Upper lobe of left lung (tissue), 4 donors: ENCODE results near the gene ARHGAP31.

Source experiments
- POLR2A ChIP-seq, 4 donors: fragments of 450-650 bp; IDR thresholded peaks; one replicate each; pipeline ENCODE4 v1.5.1; 2016 to 2017; ENCODE audit warnings: antibody characterized with exemption in 4 of 4, mild to moderate bottlenecking in 2 of 4
- POLR2AphosphoS5 ChIP-seq, 2 donors: sonication (generic); formaldehyde crosslinking; IDR thresholded peaks; one replicate each; pipeline ENCODE4 v1.5.1; 2017; ENCODE audit warnings: antibody characterized with exemption in 2 of 2
- TF ChIP-seq, protein P1 (sequence below), 6 experiments: fragments of 450-650 bp in 4 of 6; fragments of 200-600 bp in 2 of 6; sonication (generic) in 2 of 6; IDR thresholded peaks; one replicate each; pipeline ENCODE4 v1.5.1; 2016 to 2019; ENCODE audit warnings: antibody characterized with exemption in 6 of 6

DNA sequence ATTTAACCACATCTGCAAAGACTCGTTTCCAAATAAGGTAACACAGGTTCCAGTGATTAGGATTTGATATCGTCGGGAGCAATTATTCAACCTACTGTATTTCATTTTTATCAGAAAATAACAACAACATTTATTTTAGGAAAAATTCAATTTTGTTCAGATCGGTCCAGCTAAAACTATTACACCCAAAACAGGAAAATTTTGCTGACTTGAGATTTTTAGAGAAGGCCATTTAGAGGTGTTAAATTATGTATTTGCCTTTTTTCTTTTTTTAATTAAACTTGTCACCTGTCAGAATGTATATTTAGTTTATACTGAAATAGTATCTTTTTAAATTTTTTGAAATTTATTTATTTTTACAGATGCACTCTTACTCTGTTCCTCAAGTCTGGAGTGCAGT, 81.3 kb downstream of the ARHGAP31 start:
- TF ChIP-seq, protein P1, sequence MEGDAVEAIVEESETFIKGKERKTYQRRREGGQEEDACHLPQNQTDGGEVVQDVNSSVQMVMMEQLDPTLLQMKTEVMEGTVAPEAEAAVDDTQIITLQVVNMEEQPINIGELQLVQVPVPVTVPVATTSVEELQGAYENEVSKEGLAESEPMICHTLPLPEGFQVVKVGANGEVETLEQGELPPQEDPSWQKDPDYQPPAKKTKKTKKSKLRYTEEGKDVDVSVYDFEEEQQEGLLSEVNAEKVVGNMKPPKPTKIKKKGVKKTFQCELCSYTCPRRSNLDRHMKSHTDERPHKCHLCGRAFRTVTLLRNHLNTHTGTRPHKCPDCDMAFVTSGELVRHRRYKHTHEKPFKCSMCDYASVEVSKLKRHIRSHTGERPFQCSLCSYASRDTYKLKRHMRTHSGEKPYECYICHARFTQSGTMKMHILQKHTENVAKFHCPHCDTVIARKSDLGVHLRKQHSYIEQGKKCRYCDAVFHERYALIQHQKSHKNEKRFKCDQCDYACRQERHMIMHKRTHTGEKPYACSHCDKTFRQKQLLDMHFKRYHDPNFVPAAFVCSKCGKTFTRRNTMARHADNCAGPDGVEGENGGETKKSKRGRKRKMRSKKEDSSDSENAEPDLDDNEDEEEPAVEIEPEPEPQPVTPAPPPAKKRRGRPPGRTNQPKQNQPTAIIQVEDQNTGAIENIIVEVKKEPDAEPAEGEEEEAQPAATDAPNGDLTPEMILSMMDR (IDR thresholded peaks at IDR 0.05), result no peak
- TF ChIP-seq POLR2AphosphoS5 (IDR thresholded peaks at IDR 0.05) (no peak), POLR2A (IDR thresholded peaks at IDR 0.05) (no peak)
